ENCODE measurements around the gene TRPM3.
A peak's percentile ranks its signal among the peaks of the same experiment; 100 is the strongest.
"Not testable (repeated sequence)": the region's sequence is repeated elsewhere in the genome, so short reads cannot be mapped to it uniquely, and the experiment has no call there.

TRPM3 gene

GRCh38 chr9:70988551-70988950, 132.9 kb downstream of the TRPM3 start:
- no peak for DNase-seq

- DNase-seq = peak; percentile 87
These were observed 133.4 kb downstream of the TRPM3 start for GRCh38 chr9:70987986-70988385.

GRCh38 chr9:70986984-70987383, 134.4 kb downstream of the TRPM3 start:
- DNase-seq = no peak

- peak; percentile 54 for DNase-seq
These were observed 137.6 kb downstream of the TRPM3 start for GRCh38 chr9:70983723-70984295.

- no peak for DNase-seq
These were observed 140.1 kb downstream of the TRPM3 start for GRCh38 chr9:70981312-70981711.

GRCh38 chr9:70979966-70980365, 141.5 kb downstream of the TRPM3 start:
- peak; percentile 22 for DNase-seq

GRCh38 chr9:70978085-70978484, 143.3 kb downstream of the TRPM3 start:
- DNase-seq = no peak

GRCh38 chr9:70975821-70976220, 145.6 kb downstream of the TRPM3 start:
- no peak for DNase-seq

- DNase-seq = no peak
These were observed 149.7 kb downstream of the TRPM3 start for GRCh38 chr9:70971723-70972122.

- DNase-seq = not testable (repeated sequence)
These were observed 155.0 kb downstream of the TRPM3 start for GRCh38 chr9:70966380-70966779.

GRCh38 chr9:70964861-70965260, 156.6 kb downstream of the TRPM3 start:
- no peak for DNase-seq

GRCh38 chr9:70963554-70963953, 157.9 kb downstream of the TRPM3 start:
- DNase-seq = no peak

- DNase-seq = no peak
These were observed 158.5 kb downstream of the TRPM3 start for GRCh38 chr9:70962761-70963440.

- DNase-seq = no peak
These were observed 162.1 kb downstream of the TRPM3 start for GRCh38 chr9:70959366-70959765.

GRCh38 chr9:70954596-70955143, 166.8 kb downstream of the TRPM3 start:
- no peak for DNase-seq

- DNase-seq = peak; percentile 94
These were observed 167.3 kb downstream of the TRPM3 start for GRCh38 chr9:70954126-70954525.

- peak; percentile 39 for DNase-seq
These were observed 169.4 kb downstream of the TRPM3 start for GRCh38 chr9:70951749-70952727.

GRCh38 chr9:70950270-70950669, 171.2 kb downstream of the TRPM3 start:
- DNase-seq = no peak

- no peak for DNase-seq
These were observed 172.2 kb downstream of the TRPM3 start for GRCh38 chr9:70949239-70949638.

- DNase-seq = no peak
These were observed 172.7 kb downstream of the TRPM3 start for GRCh38 chr9:70948744-70949143.

- DNase-seq = no peak
These were observed 173.9 kb downstream of the TRPM3 start for GRCh38 chr9:70947511-70947910.

- DNase-seq = peak; percentile 25
These were observed 174.3 kb downstream of the TRPM3 start for GRCh38 chr9:70947086-70947485.

GRCh38 chr9:70945301-70945700, 176.1 kb downstream of the TRPM3 start:
- DNase-seq = no peak
